GM12892 (cell line): ENCODE results near the gene WDR26.
A peak's percentile ranks its signal among the peaks of the same experiment; 100 is the strongest.
"Not testable (repeated sequence)": the region's sequence is repeated elsewhere in the genome, so short reads cannot be mapped to it uniquely, and the experiment has no call there.

Experiments used
- DNase-seq: peaks from one replicate; pipeline ENCODE4 v3.0.0; 2011; ENCODE audit not compliant: insufficient read length
- FAIRE-seq: peaks from 2 replicates; lab custom pipeline; 2011; peaks lifted over from hg19 to GRCh38; lab: Jason Lieb, UNC
- POLR2A ChIP-seq: IDR thresholded peaks from 2 replicates; pipeline ENCODE4 v1.6.1; 2011; ENCODE audit warnings: low read depth, low read length, control low read depth
- POLR2AphosphoS5 ChIP-seq: IDR thresholded peaks from 2 replicates; pipeline ENCODE4 v1.6.1; 2011; ENCODE audit warnings: low read depth, low read length, control low read depth
- TAF1 ChIP-seq: IDR thresholded peaks from 2 replicates; pipeline ENCODE4 v1.6.1; 2011; ENCODE audit warnings: low read depth, mild to moderate bottlenecking, control low read depth, low read length, borderline replicate concordance

WDR26 gene

GRCh38 chr1:224353975-224354925 lies 80.3 kb downstream of the WDR26 start:
- no peak for FAIRE-seq

GRCh38 chr1:224352436-224353085 lies 82.0 kb downstream of the WDR26 start:
- not testable (repeated sequence) for FAIRE-seq, DNase-seq

More at GRCh38 chr1:224353975-224354925, 80.3 kb downstream of the WDR26 start:
- no peak for DNase-seq
- TF ChIP-seq POLR2A (no peak), TAF1 (no peak), POLR2AphosphoS5 (no peak)

GRCh38 chr1:224349716-224350115 lies 84.9 kb downstream of the WDR26 start:
- DNase-seq, FAIRE-seq: not testable (repeated sequence)

- TF ChIP-seq POLR2AphosphoS5 (no peak), POLR2A (no peak), TAF1 (no peak)
- no peak for DNase-seq
- no peak for FAIRE-seq
Measured at GRCh38 chr1:224348137-224348536, 86.5 kb downstream of the WDR26 start.

- no peak for TF ChIP-seq TAF1
- TF ChIP-seq POLR2A, result no peak
- TF ChIP-seq POLR2AphosphoS5, result no peak
- FAIRE-seq (no peak), DNase-seq (no peak)
Measured at GRCh38 chr1:224343679-224344078, 90.9 kb downstream of the WDR26 start.

- not testable (repeated sequence) for DNase-seq
- peak; percentile 44 for FAIRE-seq
Measured at GRCh38 chr1:224340453-224341384, 93.9 kb downstream of the WDR26 start.

- TF ChIP-seq POLR2A (no peak), TAF1 (no peak), POLR2AphosphoS5 (no peak)
- DNase-seq (no peak), FAIRE-seq (no peak)
Measured at GRCh38 chr1:224339442-224340033, 95.1 kb downstream of the WDR26 start.

- TF ChIP-seq POLR2A (no peak), TAF1 (no peak), POLR2AphosphoS5 (no peak)
- DNase-seq (no peak), FAIRE-seq (no peak)
Measured at GRCh38 chr1:224338150-224338838, 96.3 kb downstream of the WDR26 start.
